SK-N-MC (cell line): Measurements from ENCODE around the gene PTX4.
"Not testable (repeated sequence)": the region's sequence is repeated elsewhere in the genome, so short reads cannot be mapped to it uniquely, and the experiment has no call there.

Experiments
- EZH2 ChIP-seq: fragments of 200-600 bp; sonication (generic); IDR thresholded peaks from one replicate; pipeline ENCODE4 v1.6.1; 2017; ENCODE audit warnings: antibody characterized with exemption
- POLR2AphosphoS5 ChIP-seq: IDR thresholded peaks from 2 replicates; pipeline ENCODE4 v1.6.1; 2012; ENCODE audit warnings: mild to moderate bottlenecking, low read depth, low read length, borderline replicate concordance

- not testable (repeated sequence) for TF ChIP-seq EZH2, POLR2AphosphoS5
Observed at GRCh38 chr16:1469141-1469540, 19.6 kb downstream of the PTX4 start.
